NCI-H2227 (cell line): ENCODE measurements around the gene DNAJA1.
A peak's percentile ranks its signal among the peaks of the same experiment; 100 is the strongest.

ENCODE experiments used
- DNase-seq: peaks from one replicate; lab custom pipeline; 2025; ENCODE audit not compliant: unreplicated experiment; lab: John Stamatoyannopoulos, UW

DNAJA1 gene

DNA sequence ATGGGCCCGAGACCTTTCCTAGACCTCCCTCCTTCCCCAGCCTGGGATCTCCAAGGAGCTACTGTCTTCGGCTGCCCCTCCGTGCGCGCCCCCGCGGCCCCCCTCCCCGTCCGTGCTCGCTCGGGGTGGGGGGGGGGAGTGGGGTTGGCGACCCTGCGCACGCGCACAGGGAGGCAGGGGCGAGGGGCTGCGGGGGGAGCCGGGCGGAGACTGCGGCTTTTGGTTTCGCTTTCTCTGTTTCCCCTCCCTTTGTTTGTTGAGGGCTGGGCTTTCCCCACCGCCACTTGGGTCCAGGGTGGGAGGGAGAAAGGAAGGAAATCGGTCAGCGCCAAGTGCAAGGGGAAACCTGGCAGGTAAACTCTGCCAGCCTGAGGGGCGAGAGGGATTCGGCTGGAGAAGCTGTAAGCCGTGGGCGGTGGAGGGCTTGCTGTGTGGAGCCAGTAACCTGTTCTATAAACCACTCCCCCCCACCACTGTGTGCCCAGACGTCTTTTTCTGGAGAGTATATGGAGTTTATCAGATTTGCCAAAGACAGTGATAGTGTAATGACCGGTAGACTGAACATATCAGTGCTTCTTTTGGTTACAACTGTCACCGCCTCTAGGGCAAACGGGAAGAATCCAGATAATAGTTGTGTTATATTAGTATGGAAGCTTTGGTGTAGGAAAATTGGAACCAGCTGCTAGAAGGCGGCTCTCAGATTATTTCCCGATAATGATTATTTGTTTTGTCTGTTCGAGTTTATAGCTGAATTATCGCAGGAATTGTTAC lies 684 bp downstream of the DNAJA1 start:
- DNase-seq = peak; percentile 83

DNA sequence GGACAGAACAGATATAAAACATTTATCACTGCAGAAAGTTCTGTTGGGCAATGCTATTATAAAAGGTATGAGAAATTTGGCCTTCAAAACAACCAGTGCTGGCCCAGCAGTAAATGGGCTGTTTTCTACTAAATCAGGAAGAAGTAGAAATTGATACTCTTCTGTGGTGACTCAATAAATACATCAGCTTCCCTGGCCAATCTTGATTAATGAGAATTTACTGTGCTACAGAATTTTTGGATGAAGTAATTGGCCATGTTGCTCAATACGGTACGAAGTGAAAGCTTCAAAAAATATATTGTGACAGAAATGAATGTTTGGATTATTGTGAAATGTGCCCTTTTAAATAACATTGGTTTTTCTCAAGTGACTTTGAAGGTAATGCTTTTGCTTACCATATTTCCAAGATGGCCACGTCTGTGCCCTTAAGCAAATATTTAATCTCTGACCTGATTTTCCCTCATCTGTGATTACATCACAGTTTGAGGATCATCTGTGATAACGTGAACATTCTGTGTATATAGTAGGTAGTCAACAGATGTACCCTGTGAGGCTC lies 4.2 kb downstream of the DNAJA1 start:
- no peak for DNase-seq

DNA sequence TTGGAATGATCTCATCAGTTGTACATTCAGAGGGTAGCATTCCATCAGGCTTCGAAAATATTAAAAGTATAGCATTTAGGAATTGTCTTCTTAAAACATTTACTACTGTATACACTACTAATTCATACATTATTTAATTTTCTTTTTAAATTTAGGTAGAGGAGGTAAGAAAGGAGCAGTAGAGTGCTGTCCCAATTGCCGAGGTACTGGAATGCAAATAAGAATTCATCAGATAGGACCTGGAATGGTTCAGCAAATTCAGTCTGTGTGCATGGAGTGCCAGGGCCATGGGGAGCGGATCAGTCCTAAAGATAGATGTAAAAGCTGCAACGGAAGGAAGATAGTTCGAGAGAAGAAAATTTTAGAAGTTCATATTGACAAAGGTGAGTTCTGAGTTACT lies 5.2 kb downstream of the DNAJA1 start:
- no peak for DNase-seq

DNA sequence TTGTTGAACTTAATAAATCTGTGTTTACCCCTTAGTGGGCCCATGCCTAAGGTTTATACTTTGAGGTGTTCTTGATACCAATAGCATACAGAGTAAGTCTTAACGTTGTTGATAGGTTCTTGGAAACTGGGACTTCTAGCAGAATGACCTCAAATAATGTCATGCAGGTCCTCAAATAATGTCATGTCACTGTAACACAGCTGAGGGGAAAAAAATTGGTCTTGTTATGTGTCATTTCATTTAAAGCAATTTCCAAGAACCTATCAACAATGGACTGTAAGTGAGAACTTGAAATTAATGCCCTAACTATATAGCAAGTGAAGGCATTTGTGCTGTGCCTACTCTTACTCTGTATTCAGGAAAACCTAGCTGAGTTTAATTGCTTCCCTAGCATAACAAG lies 7.2 kb downstream of the DNAJA1 start:
- no peak for DNase-seq

DNA sequence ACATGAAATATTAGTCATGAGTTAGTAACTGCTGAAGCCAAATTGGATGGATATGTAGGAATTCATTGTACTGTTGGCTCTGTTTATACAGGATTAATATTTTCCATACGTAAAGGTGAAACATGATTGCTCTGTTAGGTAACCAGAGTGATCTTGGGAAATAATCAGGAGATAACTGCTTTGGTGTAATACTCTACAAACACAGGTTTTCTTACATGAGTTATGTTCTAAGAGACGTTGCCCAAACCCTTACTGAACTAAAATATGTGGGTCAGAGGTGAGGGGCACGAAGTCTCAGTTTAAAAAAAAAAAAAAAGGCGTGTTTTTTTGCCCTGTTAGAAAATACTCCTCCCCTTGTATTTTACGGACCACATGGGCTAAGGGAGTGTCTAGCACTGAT lies 7.8 kb downstream of the DNAJA1 start:
- no peak for DNase-seq

DNA sequence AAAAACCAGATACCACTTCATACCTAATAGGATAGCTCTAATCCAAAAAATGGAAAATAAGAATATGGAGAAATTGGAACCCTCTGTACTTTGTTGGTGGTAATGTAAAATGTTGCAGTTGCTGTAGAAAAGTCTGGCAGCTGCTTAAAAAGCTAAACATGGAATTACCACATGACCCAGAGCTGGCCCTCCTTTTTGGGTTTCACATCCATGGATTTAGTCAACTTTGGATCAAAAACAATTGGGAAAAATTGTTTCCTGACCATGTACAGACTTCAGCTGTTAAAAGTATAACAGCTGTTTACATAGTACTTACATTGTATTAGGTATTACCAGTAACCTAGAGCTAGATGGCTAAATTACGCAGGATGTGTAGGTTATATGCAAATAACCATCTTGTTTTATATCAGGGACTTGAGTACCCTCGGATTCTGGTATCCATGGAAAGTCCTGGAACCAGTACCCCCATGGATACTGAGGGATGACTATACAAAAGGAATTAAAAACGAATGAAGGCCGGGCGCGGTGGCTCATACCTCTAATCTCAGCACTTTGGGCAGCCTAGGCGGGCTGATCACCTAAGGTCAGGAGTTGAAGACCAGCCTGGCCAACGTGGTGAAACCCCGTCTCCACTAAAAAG lies 15.8 kb downstream of the DNAJA1 start:
- no peak for DNase-seq

DNA sequence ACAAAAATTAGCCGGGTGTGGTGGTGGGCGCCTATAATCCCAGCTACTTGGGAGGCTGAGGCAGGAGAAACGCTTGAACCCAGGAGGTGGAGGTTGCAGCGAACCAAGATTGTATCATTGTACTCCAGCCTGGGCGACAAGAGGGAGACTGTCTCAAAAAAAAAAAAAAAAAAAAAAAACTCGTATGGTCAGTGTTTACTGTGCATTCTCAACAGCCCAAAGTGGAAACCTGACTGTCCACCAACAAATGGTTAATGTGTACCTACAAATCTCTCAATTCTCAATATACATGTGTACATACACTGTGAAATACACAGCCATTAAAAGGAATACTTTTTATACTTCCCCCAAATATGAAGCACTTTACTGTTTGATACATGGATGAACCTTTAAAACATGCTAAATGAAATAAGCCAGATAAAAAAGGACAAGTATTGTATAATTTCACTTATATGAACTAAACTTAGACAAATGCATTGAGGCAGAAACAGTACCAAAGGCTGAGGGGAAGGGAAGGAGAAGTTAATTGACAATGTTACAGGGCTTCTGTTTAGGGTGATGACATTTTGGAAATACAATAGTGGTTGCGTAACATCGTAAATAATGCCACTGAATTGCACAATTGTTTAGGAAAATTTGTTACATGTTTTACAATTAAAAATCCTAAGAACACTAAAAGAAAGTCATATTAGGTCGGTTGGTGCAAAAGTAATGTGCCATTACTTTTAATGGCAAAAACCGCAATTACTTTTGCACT lies 16.5 kb downstream of the DNAJA1 start:
- DNase-seq = no peak

DNA sequence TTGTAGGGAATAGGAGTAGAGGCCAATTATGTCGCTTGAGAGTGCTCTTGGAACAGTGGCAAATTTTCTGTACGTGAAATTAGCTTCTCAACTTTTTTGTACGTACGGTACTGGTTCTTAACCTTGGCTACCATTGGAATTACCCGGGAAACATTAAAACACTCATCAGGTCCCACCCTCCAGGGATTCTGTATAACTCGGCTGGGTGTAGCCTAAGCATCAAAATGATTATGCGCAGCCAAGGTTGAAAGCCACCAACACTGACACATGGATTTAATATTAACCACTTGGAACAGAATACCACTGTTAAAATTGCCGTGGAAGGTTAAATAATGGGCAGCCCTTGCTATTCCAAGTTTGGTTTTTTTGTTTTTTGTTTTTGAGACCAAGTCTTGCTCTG lies 17.4 kb downstream of the DNAJA1 start:
- peak; percentile 6 for DNase-seq

DNA sequence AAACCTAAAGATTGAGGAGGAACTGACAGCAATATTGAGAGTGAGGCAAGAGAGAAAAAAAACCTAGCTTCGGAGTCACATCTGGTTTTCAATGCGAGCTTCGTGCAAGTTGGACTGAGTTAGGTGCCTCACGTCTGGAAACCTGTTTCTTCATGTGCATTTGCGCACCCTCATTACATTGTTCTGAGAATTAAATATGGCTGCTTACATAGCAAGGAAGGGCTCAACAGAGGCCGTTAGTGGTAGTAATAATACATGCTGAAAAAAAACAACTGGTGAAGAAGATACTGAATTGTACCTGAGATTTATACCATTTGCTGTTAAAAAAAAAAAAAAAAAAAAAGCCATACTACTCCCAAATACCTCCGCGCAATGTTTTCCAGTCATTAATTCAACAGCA lies 18.6 kb downstream of the DNAJA1 start:
- DNase-seq = peak; percentile 30

DNA sequence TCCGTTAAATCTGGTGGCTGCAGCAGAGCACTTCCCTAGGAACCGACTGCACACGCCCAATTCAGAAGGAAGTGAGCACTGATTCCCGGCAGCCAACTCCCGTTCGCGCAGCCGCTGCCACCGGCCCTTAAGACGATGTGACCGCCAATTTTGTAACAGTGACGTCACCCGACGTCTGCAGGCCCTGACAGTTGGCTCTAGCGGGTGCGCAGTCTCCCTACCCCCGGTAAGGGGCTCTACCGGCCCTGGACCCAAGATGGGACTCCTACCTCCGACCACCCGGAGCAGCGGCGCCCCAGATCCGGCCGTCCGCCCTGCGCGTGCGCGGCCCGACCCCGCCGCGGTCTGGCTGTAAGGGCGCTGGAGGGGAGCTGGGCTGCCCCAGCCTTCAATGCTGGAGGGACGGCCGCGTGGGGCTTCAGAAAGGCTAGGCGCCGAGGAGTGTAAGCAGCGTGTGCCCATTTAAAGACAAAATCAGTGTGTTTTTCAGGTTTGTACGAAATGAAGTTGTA lies 19.1 kb downstream of the DNAJA1 start:
- peak; percentile 91 for DNase-seq

DNA sequence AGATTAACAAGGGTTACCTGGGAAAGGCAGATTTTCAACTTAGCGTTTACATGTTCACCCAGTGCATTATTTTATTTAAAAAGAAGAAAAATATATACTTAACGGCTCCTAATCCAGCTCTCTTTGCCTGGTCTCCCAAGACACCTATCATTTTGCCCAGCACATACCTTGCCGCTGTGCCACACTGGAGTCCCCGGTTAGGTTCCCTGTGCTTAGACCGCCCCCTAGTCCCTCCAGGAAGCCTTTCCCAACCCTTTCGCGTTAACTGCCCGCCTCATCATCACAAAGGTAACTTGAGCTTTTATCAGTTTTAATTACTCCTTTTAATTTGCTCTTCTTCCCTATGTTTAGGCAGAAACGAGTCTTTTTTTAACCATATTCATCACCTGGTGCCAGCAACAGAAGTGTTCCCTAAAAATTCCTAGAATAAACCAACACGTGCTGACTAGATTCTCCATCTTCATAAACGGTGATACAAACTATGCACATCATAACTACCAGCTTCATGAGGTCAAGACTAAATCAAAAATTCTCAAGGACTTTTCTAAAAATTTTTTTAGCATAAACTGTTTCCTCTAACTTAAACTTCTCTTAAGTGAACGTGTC lies 19.7 kb downstream of the DNAJA1 start:
- peak; percentile 36 for DNase-seq

DNA sequence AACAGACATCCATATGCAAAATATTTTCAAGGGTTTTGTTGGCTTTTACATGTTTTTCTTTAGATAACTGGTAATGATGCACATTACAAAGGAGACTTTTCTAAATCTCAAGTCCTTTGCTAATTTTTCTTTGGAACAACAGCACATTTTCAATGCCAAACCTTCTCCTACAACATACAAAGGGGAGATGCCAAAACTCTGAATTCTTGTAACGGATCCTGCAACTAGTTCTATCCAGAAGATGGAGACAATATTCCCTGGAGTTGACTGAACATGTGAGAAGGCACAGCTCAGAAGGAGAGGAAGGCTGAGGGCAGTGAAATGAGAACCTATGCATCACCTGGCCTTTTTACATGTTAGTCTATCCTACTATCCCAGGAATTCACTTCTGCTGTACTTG lies 21.0 kb downstream of the DNAJA1 start:
- DNase-seq = no peak

DNA sequence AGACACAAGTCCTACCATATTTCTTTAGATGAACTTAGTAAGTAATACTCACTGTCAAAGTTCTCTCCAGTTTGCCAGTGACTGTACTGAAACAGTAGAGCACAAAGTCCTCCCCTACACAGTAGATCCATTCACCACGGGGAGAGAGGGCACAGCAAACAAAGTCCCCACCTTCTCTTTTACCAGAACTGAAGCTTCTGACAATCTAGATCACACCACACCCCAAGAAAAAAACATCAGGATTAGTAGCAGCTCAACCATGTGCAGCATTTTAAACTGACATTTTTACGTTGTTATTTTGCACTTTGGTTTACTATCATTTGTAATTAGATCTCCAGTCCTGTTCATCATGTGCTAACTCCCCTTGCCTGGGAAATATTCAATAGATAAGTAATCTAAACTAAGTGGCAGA lies 23.0 kb downstream of the DNAJA1 start:
- no peak for DNase-seq

DNA sequence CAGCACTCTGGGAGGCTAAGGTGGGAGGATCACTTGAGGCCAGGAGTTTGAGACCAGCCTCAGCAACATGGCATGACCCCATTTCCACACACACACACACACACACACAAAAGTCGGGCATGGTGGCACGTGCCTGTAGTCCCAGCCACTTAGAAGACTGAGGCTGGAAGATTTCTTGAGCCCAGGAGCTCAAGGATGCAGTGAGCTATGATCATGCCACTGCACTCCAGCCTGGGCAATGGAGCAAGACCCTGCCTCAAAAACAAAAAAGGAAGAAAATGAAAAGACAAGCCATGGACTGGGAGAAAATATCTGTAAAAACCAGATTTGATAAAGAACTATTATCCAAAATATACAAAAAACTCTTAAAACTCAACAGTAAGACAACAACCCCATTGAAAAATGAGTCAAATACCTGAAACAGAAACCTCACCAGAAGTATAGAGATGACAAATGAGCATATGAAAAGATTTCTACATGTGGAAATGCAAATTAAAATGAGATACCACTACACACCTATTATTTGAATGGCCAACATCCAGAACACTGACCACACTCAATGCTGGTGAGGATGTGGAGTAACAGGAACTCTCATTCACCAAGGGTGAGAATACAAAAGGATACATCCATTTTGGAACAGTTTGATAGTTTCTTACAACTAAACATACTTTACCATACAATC lies 24.7 kb downstream of the DNAJA1 start:
- DNase-seq = no peak

DNA sequence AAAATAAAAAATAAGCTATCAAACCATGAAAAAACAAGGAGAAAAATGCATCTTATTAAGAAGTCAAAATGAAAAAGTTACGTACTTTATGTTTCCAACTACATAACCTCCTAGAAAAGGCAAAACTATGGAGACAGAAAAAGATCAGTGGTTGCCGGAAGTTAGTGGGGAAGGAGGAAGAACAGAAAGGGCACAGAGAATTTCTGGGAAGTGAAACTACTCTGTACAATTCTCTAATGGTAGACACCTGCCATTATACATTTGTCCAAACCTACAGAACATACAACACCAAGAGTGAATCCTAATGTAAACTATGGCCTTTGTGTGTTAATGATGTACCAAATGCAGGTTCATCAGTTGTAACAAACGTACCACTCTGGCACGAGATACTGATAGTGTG lies 26.1 kb downstream of the DNAJA1 start:
- no peak for DNase-seq

DNA sequence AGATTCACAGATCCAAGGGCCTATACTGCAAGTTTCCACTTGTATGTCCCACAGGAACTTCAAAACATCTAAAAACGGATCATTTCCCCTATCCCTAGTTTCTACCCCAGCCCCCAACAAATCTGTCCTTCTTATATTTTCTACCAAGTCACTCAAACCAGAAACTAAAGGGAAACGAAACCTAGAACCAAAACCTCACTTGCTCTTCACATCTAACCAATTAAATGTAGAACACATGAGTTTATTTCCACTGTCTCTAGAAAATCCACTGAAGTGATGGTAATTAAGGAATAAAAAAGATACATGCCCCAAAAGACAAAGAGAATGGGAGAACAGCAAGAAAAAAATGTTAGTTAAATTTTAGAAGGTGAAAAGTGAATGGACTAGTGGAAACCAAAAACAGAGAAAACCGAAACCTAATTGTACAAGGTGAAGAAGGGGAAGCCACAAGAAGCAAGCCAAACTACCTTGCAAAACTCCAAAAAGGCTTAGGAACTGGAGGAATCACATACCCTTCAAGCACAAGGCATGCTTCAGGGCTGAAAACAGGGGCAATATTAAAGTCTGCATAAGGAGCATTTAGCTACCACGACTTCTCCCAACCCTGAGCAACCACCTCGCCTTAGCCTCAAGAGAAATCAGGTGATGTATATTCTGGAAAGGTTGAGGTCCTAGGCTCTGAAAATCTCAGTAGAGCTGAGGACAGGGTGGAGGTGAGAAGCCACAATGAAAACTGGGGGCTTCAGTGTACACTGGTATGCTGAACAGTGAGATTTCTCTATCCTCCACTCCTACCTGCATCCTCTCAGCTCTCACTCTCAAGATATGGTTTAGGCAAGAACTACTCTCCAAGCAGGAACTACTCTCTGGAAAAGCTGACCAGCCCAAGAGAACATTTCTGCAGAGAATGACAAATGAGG lies 40.3 kb downstream of the DNAJA1 start:
- no peak for DNase-seq

DNA sequence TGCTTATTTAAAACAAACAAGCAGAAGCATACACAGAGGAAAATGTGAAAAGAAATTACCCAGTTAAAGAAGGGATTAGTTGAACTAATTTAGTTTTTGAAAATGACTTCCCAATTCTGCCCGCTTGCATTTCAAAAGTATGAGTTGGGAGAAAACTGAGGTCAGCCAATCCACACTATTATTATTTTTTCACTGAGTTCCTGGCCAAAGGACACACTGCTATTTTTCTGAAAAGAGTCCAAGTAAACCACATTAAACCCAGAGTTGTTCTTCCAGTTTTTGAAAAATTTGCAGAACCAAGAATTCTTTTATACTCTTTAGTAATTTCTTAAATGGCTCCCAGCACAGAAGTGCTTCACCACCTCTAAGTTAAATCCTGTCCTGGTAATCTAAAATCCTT lies 43.9 kb downstream of the DNAJA1 start:
- DNase-seq = no peak

DNA sequence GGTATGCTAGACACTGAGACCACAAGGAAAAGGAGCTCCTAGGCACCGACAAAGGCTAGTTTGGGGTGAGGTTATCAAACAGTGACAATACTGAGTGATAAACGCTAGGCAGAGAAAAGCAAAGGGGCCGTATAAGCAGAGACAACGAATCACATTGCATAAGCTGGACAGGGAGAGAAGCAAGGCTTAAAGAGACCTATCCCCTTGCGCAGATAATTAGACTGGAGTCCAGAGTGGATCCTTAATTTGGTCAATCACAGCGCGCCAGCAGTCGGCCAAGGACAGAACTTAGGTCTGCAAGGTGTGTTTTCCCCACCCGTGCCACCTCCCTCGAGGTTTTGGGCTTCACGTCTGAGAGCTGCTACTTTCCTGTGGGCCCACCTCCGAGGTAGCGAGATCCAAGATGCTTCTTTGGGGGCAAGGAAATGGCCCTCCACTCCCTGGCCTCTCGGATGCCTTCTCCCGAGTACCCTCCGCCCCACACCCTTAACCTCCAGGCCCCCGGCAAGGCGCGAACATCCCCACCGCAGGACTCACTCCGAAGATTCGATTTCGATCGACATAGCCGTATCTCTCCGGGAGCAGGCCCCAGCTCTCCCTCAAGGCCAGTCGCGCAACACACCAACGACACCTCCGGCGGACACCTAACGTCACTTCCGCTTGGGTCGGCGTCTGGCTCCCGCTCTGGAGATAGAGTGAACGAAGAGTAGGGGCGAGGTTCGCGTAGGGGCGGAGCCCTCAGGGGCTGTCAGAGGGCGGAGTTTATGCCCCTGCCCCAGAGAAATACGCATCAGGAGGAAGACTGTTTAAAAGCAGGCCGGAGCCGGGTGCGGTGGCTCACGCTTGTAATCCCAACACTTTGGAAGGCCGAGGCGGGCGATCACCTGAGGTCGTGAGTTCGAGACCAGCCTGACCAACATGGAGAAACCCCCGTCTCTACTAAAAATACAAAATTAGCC lies 51.3 kb downstream of the DNAJA1 start, which contains the start of gene SMU1:
Gene SMU1 (minus strand): TSS at position 629 of the 959 bp plus-strand sequence. CDS start 66 bp downstream, at position 563.
- DNase-seq = peak; percentile 96
